DOHH2 (cell line): ENCODE results near the gene RSPO1.

ENCODE experiments used
- EZH2phosphoT487 ChIP-seq: fragments of 200-600 bp; sonication (generic); IDR thresholded peaks from 2 replicates; pipeline ENCODE4 v1.6.1; 2017; ENCODE audit warnings: borderline replicate concordance, mild to moderate bottlenecking, antibody characterized with exemption, low read length, moderate library complexity, mixed read lengths
- TF ChIP-seq, protein P1 (sequence below): fragments of 200-600 bp; sonication (generic); IDR thresholded peaks from one replicate; pipeline ENCODE4 v1.5.1; 2014; ENCODE audit warnings: antibody characterized with exemption, mild to moderate bottlenecking, low read depth, low read length; ENCODE audit not compliant: poor library complexity, severe bottlenecking

DNA sequence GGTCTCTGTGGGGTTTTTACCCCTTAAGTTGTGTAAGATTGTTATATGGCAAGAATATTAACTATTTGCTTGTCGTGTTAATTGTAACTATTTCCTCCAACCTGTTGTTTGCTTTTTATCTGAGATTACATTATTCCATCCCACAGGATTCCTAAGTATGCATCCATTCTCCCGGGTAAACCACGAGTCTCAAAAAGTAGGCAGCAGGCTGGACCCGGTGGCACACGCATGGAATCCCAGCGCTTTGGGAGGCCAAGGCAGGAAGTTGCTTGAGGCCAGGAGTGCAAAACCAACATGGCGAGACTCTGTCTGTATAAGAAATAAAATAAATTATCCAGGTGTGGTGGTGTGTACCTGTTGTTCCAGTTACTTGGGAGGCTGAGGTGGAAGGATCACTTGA, 12.6 kb upstream of the RSPO1 start:
- TF ChIP-seq, protein P1, sequence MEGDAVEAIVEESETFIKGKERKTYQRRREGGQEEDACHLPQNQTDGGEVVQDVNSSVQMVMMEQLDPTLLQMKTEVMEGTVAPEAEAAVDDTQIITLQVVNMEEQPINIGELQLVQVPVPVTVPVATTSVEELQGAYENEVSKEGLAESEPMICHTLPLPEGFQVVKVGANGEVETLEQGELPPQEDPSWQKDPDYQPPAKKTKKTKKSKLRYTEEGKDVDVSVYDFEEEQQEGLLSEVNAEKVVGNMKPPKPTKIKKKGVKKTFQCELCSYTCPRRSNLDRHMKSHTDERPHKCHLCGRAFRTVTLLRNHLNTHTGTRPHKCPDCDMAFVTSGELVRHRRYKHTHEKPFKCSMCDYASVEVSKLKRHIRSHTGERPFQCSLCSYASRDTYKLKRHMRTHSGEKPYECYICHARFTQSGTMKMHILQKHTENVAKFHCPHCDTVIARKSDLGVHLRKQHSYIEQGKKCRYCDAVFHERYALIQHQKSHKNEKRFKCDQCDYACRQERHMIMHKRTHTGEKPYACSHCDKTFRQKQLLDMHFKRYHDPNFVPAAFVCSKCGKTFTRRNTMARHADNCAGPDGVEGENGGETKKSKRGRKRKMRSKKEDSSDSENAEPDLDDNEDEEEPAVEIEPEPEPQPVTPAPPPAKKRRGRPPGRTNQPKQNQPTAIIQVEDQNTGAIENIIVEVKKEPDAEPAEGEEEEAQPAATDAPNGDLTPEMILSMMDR = no peak
- no peak for TF ChIP-seq EZH2phosphoT487
